Osteoblast (primary cell): Measurements from ENCODE around the gene SLC30A7. TPM values are rescaled to one million over a fixed set of nuclear protein-coding genes. Genes with fewer than 3 reads are reported as not detected.
"Not testable (repeated sequence)": the region's sequence is repeated elsewhere in the genome, so short reads cannot be mapped to it uniquely, and the experiment has no call there.

Source experiments
- DNase-seq: peaks from one replicate; pipeline ENCODE4 v3.0.0; 2011; ENCODE audit warnings: low spot score, mixed read lengths; ENCODE audit not compliant: insufficient read length; ENCODE audit errors: missing footprints
- H2AFZ ChIP-seq: 2 replicates; pipeline ENCODE4 v1.6.0; 2011; ENCODE audit warnings: mild to moderate bottlenecking, low read length
- H3K27ac ChIP-seq: 2 replicates; pipeline ENCODE4 v1.5.1; 2011; ENCODE audit warnings: mild to moderate bottlenecking, low read depth, low read length, moderate library complexity
- H3K27me3 ChIP-seq: 2 replicates; pipeline ENCODE4 v1.6.0; 2012; ENCODE audit warnings: mild to moderate bottlenecking, control low read depth, inconsistent platforms, low read length, moderate library complexity; ENCODE audit not compliant: insufficient read depth
- H3K36me3 ChIP-seq: 2 replicates; pipeline ENCODE4 v1.5.1; 2011; ENCODE audit warnings: mild to moderate bottlenecking, low read length, control low read depth, moderate library complexity; ENCODE audit not compliant: insufficient read depth
- H3K4me1 ChIP-seq: 2 replicates; pipeline ENCODE4 v1.5.1; 2011; ENCODE audit warnings: mild to moderate bottlenecking, low read length, control low read depth, moderate library complexity; ENCODE audit not compliant: insufficient read depth
- H3K4me2 ChIP-seq: 2 replicates; pipeline ENCODE4 v1.6.0; 2011; ENCODE audit warnings: mild to moderate bottlenecking, low read length; ENCODE audit not compliant: insufficient read depth
- H3K4me3 ChIP-seq: fragments of 200-600 bp; sonication (generic); 3 replicates; pipeline ENCODE4 v1.5.1; 2012; ENCODE audit warnings: mild to moderate bottlenecking, low read length, inconsistent platforms; ENCODE audit not compliant: insufficient read depth
- H3K79me2 ChIP-seq: 2 replicates; pipeline ENCODE4 v1.6.0; 2012; ENCODE audit warnings: mild to moderate bottlenecking, low read length, control low read depth, inconsistent platforms; ENCODE audit not compliant: insufficient read depth
- H3K9me3 ChIP-seq: 2 replicates; pipeline ENCODE4 v1.5.1; 2011; ENCODE audit warnings: low read depth, low read length, control low read depth
- H4K20me1 ChIP-seq: 2 replicates; pipeline ENCODE4 v1.6.0; 2012; ENCODE audit warnings: mild to moderate bottlenecking, low read length, control low read depth; ENCODE audit not compliant: insufficient read depth
- CTCF ChIP-seq: IDR thresholded peaks from 2 replicates; pipeline ENCODE4 v1.5.1; 2011; ENCODE audit warnings: mild to moderate bottlenecking, low read depth, low read length, moderate library complexity; ENCODE audit errors: extremely low read depth
- total RNA-seq: library from RNA; depleted of rRNA; stranded (reverse); fragments of >200 nt; gene quantifications from 2 replicates; pipeline ENCODE4 v1.2.3, GENCODE V29; 2012

The SLC30A7 gene
- 69.8 and 86.3 TPM in 2 replicates for total RNA-seq

- no peaks in the 10 kb centered on the region for H3K27me3 ChIP-seq
- peaks cover 72% of the 10 kb centered on the region for H3K79me2 ChIP-seq
- H3K27ac ChIP-seq, result peak within 1 kb of the TSS; percentile 89
- no peak for TF ChIP-seq CTCF
- DNase-seq, result peak; percentile 91
- peak within 1 kb of the TSS; percentile 96 for H3K4me3 ChIP-seq
- peak within 1 kb of the TSS; percentile 94 for H2AFZ ChIP-seq
- peak within 1 kb of the TSS; percentile 97 for H3K4me2 ChIP-seq
- H3K36me3 ChIP-seq, result peaks cover 23% of the 10 kb centered on the region
- no peaks in the 10 kb centered on the region for H3K9me3 ChIP-seq
- no peaks in the 10 kb centered on the region for H4K20me1 ChIP-seq
- peaks cover 22% of the 10 kb centered on the region for H3K4me1 ChIP-seq
Observed at GRCh38 chr1:100895540-100896480, at the start of gene SLC30A7. Gene SLC30A7, plus strand, starts transcription at chr1:100896090. Its CDS starts 173 bp downstream, at chr1:100896263.

GRCh38 chr1:100847361-100848082 is 48.4 kb upstream of the SLC30A7 start:
- no peak for TF ChIP-seq CTCF
- H2AFZ ChIP-seq, result peak overlapping the region; percentile 82
- H3K4me2 ChIP-seq, result peak overlapping the region; percentile 83
- H3K4me1 ChIP-seq, result peaks cover 19% of the 10 kb centered on the region
- no peak for DNase-seq
- peak overlapping the region; percentile 21 for H3K27ac ChIP-seq
- no peaks in the 10 kb centered on the region for H3K27me3 ChIP-seq
- no peaks in the 10 kb centered on the region for H4K20me1 ChIP-seq
- no peaks in the 10 kb centered on the region for H3K9me3 ChIP-seq
- H3K4me3 ChIP-seq, result peak overlapping the region; percentile 58
- no peaks in the 10 kb centered on the region for H3K79me2 ChIP-seq
- H3K36me3 ChIP-seq, result no peaks in the 10 kb centered on the region

GRCh38 chr1:100851726-100852125 is 44.2 kb upstream of the SLC30A7 start:
- peak overlapping the region; percentile 73 for H2AFZ ChIP-seq
- DNase-seq, result no peak
- no peaks in the 10 kb centered on the region for H3K36me3 ChIP-seq
- peak overlapping the region; percentile 25 for H3K27ac ChIP-seq
- peaks cover 25% of the 10 kb centered on the region for H3K4me1 ChIP-seq
- no peaks in the 10 kb centered on the region for H3K27me3 ChIP-seq
- H3K9me3 ChIP-seq, result no peaks in the 10 kb centered on the region
- no peaks in the 10 kb centered on the region for H4K20me1 ChIP-seq
- H3K4me3 ChIP-seq, result no peak overlapping the region
- no peak for TF ChIP-seq CTCF
- no peaks in the 10 kb centered on the region for H3K79me2 ChIP-seq
- peak overlapping the region; percentile 50 for H3K4me2 ChIP-seq

GRCh38 chr1:100852976-100853375 is 42.9 kb upstream of the SLC30A7 start:
- Histone ChIP-seq H3K27me3 (no peaks in the 10 kb centered on the region), H3K36me3 (no peaks in the 10 kb centered on the region), H3K79me2 (no peaks in the 10 kb centered on the region), H3K4me3 (no peak overlapping the region), H3K27ac (no peak overlapping the region), H2AFZ (no peak overlapping the region), H3K9me3 (no peaks in the 10 kb centered on the region), H4K20me1 (no peaks in the 10 kb centered on the region), H3K4me2 (no peak overlapping the region), H3K4me1 (peaks cover 21% of the 10 kb centered on the region)
- TF ChIP-seq CTCF, result no peak
- no peak for DNase-seq

- H3K79me2 ChIP-seq, H3K4me3 ChIP-seq, H2AFZ ChIP-seq, H3K27me3 ChIP-seq, H4K20me1 ChIP-seq, H3K4me2 ChIP-seq, DNase-seq, H3K9me3 ChIP-seq, H3K36me3 ChIP-seq: not testable (repeated sequence)
- Histone ChIP-seq H3K4me1 (peaks cover 20% of the 10 kb centered on the region), H3K27ac (peak overlapping the region; percentile 19)
Observed at GRCh38 chr1:100855116-100855515, 40.8 kb upstream of the SLC30A7 start.
